Stimulated activated naive CD8-positive, alpha-beta T cell treated with anti-CD3 and anti-CD28 coated beads, Interleukin-15, amount 100 ng/mL, for 72 hours (primary cell): Measurements from ENCODE around the gene STUM.

Source experiments
- ATAC-seq: fragments of 150-1000 bp; cut with Tn5 transposase; 2 replicates; pipeline ENCODE4 v1.10.0; 2021; ENCODE audit warnings: mild to moderate bottlenecking, moderate library complexity
- DNase-seq, 2 donors: peaks; one replicate each; pipeline ENCODE4 v3.0.0; 2021 to 2022
- H3K27ac Mint-ChIP-seq, 2 donors: one replicate each; pipeline ENCODE4 v1.8.0; 2022; ENCODE audit warnings: mild to moderate bottlenecking in 2 of 2, mixed read lengths in 2 of 2, moderate library complexity in 2 of 2
- H3K27me3 Mint-ChIP-seq: one replicate; pipeline ENCODE4 v1.8.0; 2022; ENCODE audit warnings: mixed read lengths
- H3K4me1 Mint-ChIP-seq: one replicate; pipeline ENCODE4 v1.8.0; 2022; ENCODE audit warnings: mild to moderate bottlenecking, mixed read lengths
- H3K4me3 Mint-ChIP-seq, 2 donors: one replicate each; pipeline ENCODE4 v1.8.0; 2022; ENCODE audit warnings: mild to moderate bottlenecking in 2 of 2, mixed read lengths in 2 of 2, moderate library complexity in 1 of 2
- H3K9me3 Mint-ChIP-seq, 2 donors: one replicate each; pipeline ENCODE4 v1.8.0; 2022; ENCODE audit warnings: mixed read lengths in 2 of 2

STUM gene

DNA sequence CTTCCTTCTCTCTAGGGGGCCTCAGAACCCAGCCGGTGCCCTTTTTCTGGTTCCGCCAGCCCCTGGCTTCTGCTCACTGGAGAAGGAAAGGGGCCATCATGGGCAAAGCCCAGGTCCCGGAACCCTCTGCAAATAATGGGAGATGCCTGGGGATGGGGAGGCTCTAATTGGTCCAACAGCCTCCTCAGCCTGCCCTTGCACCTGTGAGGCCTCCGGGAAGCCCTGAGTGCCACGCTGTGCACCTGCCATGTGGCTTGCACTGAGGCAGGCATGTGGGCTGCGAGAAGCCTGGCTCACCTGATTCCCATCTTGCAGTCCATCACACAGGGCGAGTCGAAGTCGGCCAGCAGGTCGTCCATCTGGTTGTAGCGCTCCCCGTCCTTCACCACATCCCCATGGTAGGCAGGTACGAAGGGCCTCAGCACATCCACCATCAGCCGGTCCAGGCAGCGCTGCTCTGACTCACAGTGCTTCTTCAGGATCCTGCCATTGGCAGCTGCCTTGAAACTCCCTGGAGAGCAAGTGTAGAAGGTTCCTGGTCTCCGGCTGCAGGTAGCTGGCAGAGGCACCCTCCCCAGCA is 98.4 kb downstream of the STUM start:
- Mint-ChIP-seq H3K4me1 (no peaks in the 10 kb centered on the region), H3K27ac (peak overlapping the region; percentile 35 to 83), H3K27me3 (no peaks in the 10 kb centered on the region), H3K4me3 (peak overlapping the region; percentile 40 to 42), H3K9me3 (no peaks in the 10 kb centered on the region)
- ATAC-seq (no peak), DNase-seq (no peak)

GRCh38 chr1:226647719-226648118 is 99.2 kb downstream of the STUM start:
- Mint-ChIP-seq H3K27me3 (no peaks in the 10 kb centered on the region), H3K27ac (peak overlapping the region in 1 of 2 donors; percentile 38), H3K4me1 (no peaks in the 10 kb centered on the region), H3K9me3 (no peaks in the 10 kb centered on the region), H3K4me3 (no peak overlapping the region)
- ATAC-seq (no peak), DNase-seq (no peak)

DNA sequence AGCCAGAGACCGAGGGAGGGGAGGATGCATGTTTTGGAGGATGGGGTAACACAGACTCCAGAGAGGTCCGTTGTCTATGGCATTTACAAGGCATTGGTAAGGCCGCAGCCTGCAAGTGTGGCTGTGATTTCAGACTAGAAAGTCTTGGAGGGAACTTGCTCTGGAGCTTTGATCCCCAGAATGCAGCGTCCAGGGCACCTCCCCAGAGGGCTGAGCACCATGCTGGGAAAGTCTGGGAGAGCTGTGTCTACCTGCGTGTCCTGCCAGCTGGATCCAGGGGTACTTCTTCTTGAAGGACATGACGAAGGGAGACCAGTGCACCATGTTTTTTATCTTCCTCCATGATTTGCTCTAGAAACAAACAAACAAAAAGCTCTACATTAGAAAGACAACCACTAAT is 99.9 kb downstream of the STUM start:
- no peak overlapping the region for H3K4me3 Mint-ChIP-seq
- no peaks in the 10 kb centered on the region for H3K4me1 Mint-ChIP-seq
- no peaks in the 10 kb centered on the region for H3K27me3 Mint-ChIP-seq
- DNase-seq (no peak), ATAC-seq (no peak)
- peak overlapping the region in 1 of 2 donors; percentile 15 for H3K27ac Mint-ChIP-seq
- no peaks in the 10 kb centered on the region for H3K9me3 Mint-ChIP-seq

DNA sequence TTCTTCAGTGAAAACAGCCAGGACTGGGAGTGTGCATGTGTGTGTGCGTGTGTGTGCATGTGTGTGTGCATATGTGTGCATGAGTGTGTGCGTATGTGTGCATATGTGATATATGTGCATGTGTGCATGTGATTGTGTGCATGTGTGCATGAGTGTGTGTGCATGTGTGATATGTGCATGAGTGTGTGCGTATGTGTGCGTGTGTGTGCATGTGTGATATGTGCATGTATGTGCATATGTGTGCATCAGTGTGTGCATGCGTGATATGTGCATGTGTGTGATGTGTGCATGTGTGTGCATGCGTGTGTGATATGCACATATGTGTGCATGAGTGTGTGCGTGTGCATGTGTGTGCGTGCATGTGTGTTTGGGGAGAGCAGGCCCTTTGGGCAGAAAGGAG is 100.7 kb downstream of the STUM start:
- Mint-ChIP-seq H3K4me1 (no peaks in the 10 kb centered on the region), H3K27me3 (no peaks in the 10 kb centered on the region), H3K4me3 (no peak overlapping the region), H3K9me3 (no peaks in the 10 kb centered on the region), H3K27ac (no peak overlapping the region)
- ATAC-seq (no peak), DNase-seq (no peak)

DNA sequence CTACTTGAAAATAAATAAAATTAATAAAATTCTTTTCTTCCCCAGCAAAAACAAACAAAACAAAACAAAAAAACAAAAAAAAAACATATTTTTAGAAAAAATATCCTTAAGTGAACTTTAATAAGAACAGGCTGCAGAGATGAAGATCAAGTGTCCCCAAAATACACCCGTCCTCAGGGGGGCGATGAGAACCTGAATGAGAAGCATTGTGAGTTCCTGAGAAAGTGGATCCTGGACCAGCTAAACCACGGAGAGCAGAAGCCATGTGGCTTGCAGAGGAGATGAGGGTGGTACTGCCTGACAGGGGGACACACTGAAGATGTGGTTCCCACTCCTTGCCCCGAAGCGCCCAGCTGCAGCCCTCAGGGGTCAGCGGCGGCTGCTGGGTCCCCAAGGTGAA is 101.2 kb downstream of the STUM start:
- Mint-ChIP-seq H3K27ac (peak overlapping the region in 1 of 2 donors; percentile 74), H3K27me3 (no peaks in the 10 kb centered on the region), H3K4me3 (no peak overlapping the region), H3K9me3 (no peaks in the 10 kb centered on the region), H3K4me1 (no peaks in the 10 kb centered on the region)
- no peak for DNase-seq
- no peak for ATAC-seq

DNA sequence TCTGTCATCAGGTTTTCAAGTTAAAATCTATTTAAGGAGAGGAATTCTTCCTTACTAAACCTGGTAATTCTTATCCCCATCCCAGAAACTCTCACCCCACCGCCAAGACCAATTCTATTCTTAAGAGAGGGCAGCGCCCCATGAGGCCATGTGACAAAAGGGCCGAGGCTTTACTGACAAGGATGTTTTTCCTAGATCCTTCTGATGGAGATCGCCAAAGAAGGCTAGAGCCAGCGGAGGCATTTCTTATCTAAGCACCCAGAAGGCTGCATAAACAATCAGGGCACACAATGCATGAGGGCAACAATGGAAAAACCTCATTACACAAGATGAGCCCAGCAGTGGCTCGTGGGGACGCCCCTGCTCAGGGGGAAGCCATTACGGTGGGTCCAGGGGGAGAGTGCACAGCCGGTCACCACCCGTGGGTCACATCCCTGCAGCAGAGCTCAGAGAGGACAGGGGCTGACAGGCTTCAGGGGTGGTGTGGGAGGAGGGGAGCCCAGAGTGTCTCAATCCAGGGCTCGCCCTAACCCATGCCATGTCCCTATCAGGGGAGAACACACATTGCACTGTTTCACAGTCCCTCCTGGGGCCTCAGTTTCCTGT is 101.8 kb downstream of the STUM start:
- no peak overlapping the region for H3K4me3 Mint-ChIP-seq
- no peak for DNase-seq

DNA sequence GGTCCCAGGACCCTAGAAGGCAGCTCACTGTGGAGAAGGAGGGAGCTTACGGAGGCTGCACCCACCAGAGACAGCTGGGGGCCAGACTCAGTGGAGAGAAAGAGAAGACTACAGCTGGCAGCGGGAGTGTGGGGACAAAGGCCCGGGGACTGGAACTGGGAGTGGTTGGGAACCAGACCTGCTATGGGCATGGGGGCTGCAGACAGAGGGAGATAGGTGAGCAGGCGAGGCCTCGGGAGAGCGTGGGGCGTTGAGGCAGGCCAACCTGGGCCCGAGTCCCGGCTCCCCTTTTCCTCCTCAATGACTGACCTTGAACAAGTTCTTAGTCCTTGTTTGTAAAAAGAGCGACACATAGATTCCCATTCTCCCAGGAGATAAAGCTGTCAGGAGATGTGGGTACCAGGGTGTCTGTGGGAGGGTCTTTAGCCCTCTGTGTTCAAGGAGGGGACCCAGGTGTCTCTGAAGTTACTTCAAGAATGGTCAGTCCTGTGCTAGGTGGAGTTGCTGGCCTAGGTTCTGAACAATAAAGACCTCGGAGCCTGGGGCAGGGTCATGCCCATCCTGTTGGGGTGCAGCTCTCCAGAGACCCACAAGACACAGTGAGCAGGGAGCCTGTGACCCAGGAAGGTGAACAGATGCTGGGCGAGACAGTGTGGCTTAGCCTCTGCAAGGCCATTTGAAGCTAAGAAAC is 102.6 kb downstream of the STUM start:
- no peak overlapping the region for H3K4me3 Mint-ChIP-seq
- H3K27me3 Mint-ChIP-seq: no peaks in the 10 kb centered on the region
- no peak for ATAC-seq
- H3K9me3 Mint-ChIP-seq: no peaks in the 10 kb centered on the region
- H3K27ac Mint-ChIP-seq: peak overlapping the region; percentile 43 to 45
- DNase-seq: no peak
- H3K4me1 Mint-ChIP-seq: no peaks in the 10 kb centered on the region

More for the DNA sequence above, 101.8 kb downstream of the STUM start:
- Mint-ChIP-seq H3K27ac (peak overlapping the region in 1 of 2 donors; percentile 19), H3K9me3 (no peaks in the 10 kb centered on the region), H3K27me3 (no peaks in the 10 kb centered on the region), H3K4me1 (no peaks in the 10 kb centered on the region)
- ATAC-seq: no peak

DNA sequence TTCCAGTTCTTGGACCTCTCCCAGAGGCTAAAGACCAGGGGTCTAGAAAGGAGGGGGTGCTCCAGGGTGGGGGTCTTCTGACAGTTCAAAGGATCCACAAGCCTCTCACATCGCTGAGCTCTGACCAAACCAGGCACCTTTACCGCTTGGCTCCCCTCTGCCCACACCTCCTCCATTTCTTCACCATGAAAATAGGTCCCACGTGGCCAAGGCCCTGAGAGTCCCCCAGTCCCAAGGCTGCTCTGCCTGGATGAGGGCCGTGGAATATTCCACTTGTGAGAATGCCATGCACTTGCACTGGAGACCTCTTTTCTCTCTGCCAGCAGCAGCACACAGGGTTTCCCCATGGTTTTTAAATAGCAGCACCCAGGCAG is 103.2 kb downstream of the STUM start:
- ATAC-seq: no peak
- DNase-seq: no peak
- H3K4me1 Mint-ChIP-seq: no peaks in the 10 kb centered on the region
- H3K9me3 Mint-ChIP-seq: no peaks in the 10 kb centered on the region
- H3K27me3 Mint-ChIP-seq: no peaks in the 10 kb centered on the region
- H3K27ac Mint-ChIP-seq: no peak overlapping the region
- H3K4me3 Mint-ChIP-seq: no peak overlapping the region

GRCh38 chr1:226652613-226653012 is 104.0 kb downstream of the STUM start:
- H3K27ac Mint-ChIP-seq: no peak overlapping the region
- no peak overlapping the region for H3K4me3 Mint-ChIP-seq
- no peaks in the 10 kb centered on the region for H3K27me3 Mint-ChIP-seq
- ATAC-seq: no peak
- H3K4me1 Mint-ChIP-seq: no peaks in the 10 kb centered on the region
- DNase-seq: no peak
- no peaks in the 10 kb centered on the region for H3K9me3 Mint-ChIP-seq

GRCh38 chr1:226653311-226653921 is 104.9 kb downstream of the STUM start:
- H3K27me3 Mint-ChIP-seq: no peaks in the 10 kb centered on the region
- peak; percentile 91 for ATAC-seq
- H3K9me3 Mint-ChIP-seq: no peaks in the 10 kb centered on the region
- H3K27ac Mint-ChIP-seq: peak overlapping the region; percentile 90 to 91
- H3K4me1 Mint-ChIP-seq: no peaks in the 10 kb centered on the region
- DNase-seq: peak; percentile 62 to 80
- peak overlapping the region; percentile 90 to 93 for H3K4me3 Mint-ChIP-seq

DNA sequence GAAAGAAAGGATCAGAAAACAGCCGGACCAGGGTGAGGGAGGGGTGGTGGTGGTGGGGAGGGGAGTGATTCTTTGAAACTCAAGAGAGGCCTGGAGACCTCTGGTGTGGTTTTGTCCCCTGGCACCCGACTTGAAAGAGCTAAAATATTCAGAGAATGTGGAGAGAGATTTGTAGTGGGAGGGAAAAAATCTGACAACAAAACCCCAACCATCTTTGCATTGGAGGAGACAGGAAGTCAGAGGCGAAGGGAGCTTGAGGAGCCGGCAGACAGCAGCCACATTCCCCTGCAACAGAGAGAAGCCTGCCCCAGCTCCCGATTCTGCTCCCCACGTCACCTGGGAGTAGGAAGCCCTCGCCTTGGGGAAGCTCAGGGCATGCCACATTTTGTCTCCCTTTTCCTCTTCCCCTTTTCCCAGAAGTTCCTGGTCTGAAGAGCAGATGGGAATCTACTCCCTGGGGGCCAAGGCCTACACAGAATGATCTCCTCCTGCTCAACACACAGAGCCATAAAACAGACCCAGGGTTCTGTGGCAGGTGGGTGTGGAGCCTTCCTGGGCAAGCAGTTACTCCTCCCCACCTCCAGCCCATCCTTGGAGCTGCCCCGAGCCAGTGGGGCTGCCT is 105.6 kb downstream of the STUM start:
- Mint-ChIP-seq H3K9me3 (no peaks in the 10 kb centered on the region), H3K4me3 (peak overlapping the region; percentile 90 to 93), H3K27ac (peak overlapping the region; percentile 90 to 97), H3K27me3 (no peaks in the 10 kb centered on the region), H3K4me1 (no peaks in the 10 kb centered on the region)
- DNase-seq (no peak), ATAC-seq (peak; percentile 21)

- no peak for ATAC-seq
- Mint-ChIP-seq H3K27ac (peak overlapping the region; percentile 90 to 97), H3K9me3 (no peaks in the 10 kb centered on the region), H3K4me1 (no peaks in the 10 kb centered on the region), H3K27me3 (no peaks in the 10 kb centered on the region), H3K4me3 (peak overlapping the region; percentile 90 to 93)
- DNase-seq: no peak
Observed at GRCh38 chr1:226654668-226655055, 106.1 kb downstream of the STUM start.

- peak overlapping the region; percentile 90 to 97 for H3K27ac Mint-ChIP-seq
- H3K4me1 Mint-ChIP-seq: no peaks in the 10 kb centered on the region
- H3K9me3 Mint-ChIP-seq: no peaks in the 10 kb centered on the region
- DNase-seq (no peak), ATAC-seq (no peak)
- H3K27me3 Mint-ChIP-seq: no peaks in the 10 kb centered on the region
- H3K4me3 Mint-ChIP-seq: peak overlapping the region; percentile 90 to 93
Observed at GRCh38 chr1:226655251-226656163, 106.9 kb downstream of the STUM start.

DNA sequence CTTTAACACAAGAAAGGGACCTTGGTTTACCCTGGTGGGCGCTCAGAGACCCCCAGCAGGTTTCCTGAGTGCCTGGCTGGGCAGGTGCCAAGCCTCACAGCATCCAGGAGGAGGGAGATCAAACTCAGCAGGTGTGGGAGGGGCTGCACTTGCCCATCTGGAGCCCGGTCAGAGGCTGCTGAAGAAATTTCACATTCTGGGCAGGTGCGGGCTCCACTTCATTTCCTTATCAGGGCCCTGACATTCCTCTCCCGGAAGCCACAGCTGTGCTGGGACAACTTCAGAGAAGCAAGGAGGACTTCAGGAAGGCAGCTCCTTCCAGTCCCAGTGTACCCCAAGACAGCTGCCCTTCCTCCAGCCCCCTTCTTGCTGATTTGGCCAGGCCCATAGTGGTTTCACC is 107.6 kb downstream of the STUM start:
- Mint-ChIP-seq H3K4me1 (no peaks in the 10 kb centered on the region), H3K27me3 (no peaks in the 10 kb centered on the region), H3K27ac (peak overlapping the region; percentile 59 to 82), H3K9me3 (no peaks in the 10 kb centered on the region), H3K4me3 (peak overlapping the region; percentile 90 to 93)
- DNase-seq (no peak), ATAC-seq (no peak)
